Mesothelial cell of epicardium (in vitro differentiated cells): ENCODE measurements around the gene B4GALT2. TPM values are rescaled to one million over a fixed set of nuclear protein-coding genes. Genes with fewer than 3 reads are reported as not detected.
A peak's percentile ranks its signal among the peaks of the same experiment; 100 is the strongest.

Source experiments
- DNase-seq, 2 experiments: peaks; one replicate each; pipeline ENCODE4 v3.0.0; 2021; ENCODE audit warnings: low spot score in 2 of 2; ENCODE audit not compliant: unreplicated experiment in 2 of 2
- H3K27ac Mint-ChIP-seq: 2 replicates; pipeline ENCODE4 v1.8.0; 2021; ENCODE audit warnings: mixed read lengths
- H3K27me3 Mint-ChIP-seq: 2 replicates; pipeline ENCODE4 v1.8.0; 2021; ENCODE audit warnings: low read depth, mixed read lengths
- H3K36me3 Mint-ChIP-seq: 2 replicates; pipeline ENCODE4 v1.8.0; 2021; ENCODE audit warnings: mixed read lengths
- H3K4me1 Mint-ChIP-seq: 2 replicates; pipeline ENCODE4 v1.8.0; 2021; ENCODE audit warnings: mixed read lengths
- H3K4me3 Mint-ChIP-seq: 2 replicates; pipeline ENCODE4 v1.8.0; 2021; ENCODE audit warnings: mild to moderate bottlenecking, moderate library complexity, mixed read lengths
- H3K9me3 Mint-ChIP-seq: 2 replicates; pipeline ENCODE4 v1.8.0; 2021; ENCODE audit warnings: mixed read lengths
- CTCF ChIP-seq: fragments of 200-600 bp; sonication (generic); IDR thresholded peaks from one replicate; pipeline ENCODE4 v1.5.0; 2021; ENCODE audit warnings: antibody characterized with exemption; ENCODE audit not compliant: unreplicated experiment
- total RNA-seq: library from RNA; stranded (reverse); gene quantifications from 3 replicates; pipeline ENCODE4 v1.2.1, GENCODE V29; 2021

Gene B4GALT2
- total RNA-seq, 1 donor from 2014 or later, result 55.8 TPM

- peaks cover 13% of the 10 kb centered on the region for H3K36me3 Mint-ChIP-seq
- H3K9me3 Mint-ChIP-seq, result no peaks in the 10 kb centered on the region
- H3K4me1 Mint-ChIP-seq, result peaks cover 54% of the 10 kb centered on the region
- H3K27me3 Mint-ChIP-seq, result no peaks in the 10 kb centered on the region
- peak; percentile 94 to 95 for DNase-seq
- H3K4me3 Mint-ChIP-seq, result peak within 1 kb of the TSS; percentile 89
- TF ChIP-seq CTCF, result no peak
- peak within 1 kb of the TSS; percentile 93 for H3K27ac Mint-ChIP-seq
These were observed 4.4 kb upstream of the B4GALT2 start, which contains the start of gene ATP6V0B for GRCh38 chr1:43974443-43975248. TSS of gene ATP6V0B (plus strand) at chr1:43974960. CDS start at chr1:43975041, 81 bp downstream.

- Mint-ChIP-seq H3K4me1 (peaks cover 55% of the 10 kb centered on the region), H3K27ac (peak overlapping the region; percentile 82)
These were observed 3.6 kb upstream of the B4GALT2 start for GRCh38 chr1:43975249-43975961.

GRCh38 chr1:43976045-43976444, 3.0 kb upstream of the B4GALT2 start:
- TF ChIP-seq CTCF, result no peak
- H3K36me3 Mint-ChIP-seq, result peaks cover 13% of the 10 kb centered on the region
- no peaks in the 10 kb centered on the region for H3K27me3 Mint-ChIP-seq
- peak overlapping the region; percentile 70 for H3K27ac Mint-ChIP-seq
- peak overlapping the region; percentile 89 for H3K4me3 Mint-ChIP-seq
- DNase-seq, result no peak
- H3K4me1 Mint-ChIP-seq, result peaks cover 54% of the 10 kb centered on the region
- H3K9me3 Mint-ChIP-seq, result no peaks in the 10 kb centered on the region

More at GRCh38 chr1:43975249-43975961, 3.6 kb upstream of the B4GALT2 start:
- no peak for DNase-seq
- Mint-ChIP-seq H3K36me3 (peaks cover 13% of the 10 kb centered on the region), H3K27me3 (no peaks in the 10 kb centered on the region), H3K9me3 (no peaks in the 10 kb centered on the region), H3K4me3 (peak overlapping the region; percentile 89)
- TF ChIP-seq CTCF, result no peak

GRCh38 chr1:43976890-43977289, 2.1 kb upstream of the B4GALT2 start:
- no peaks in the 10 kb centered on the region for H3K27me3 Mint-ChIP-seq
- peaks cover 13% of the 10 kb centered on the region for H3K36me3 Mint-ChIP-seq
- TF ChIP-seq CTCF, result no peak
- H3K27ac Mint-ChIP-seq, result no peak overlapping the region
- H3K4me3 Mint-ChIP-seq, result peak overlapping the region; percentile 89
- H3K4me1 Mint-ChIP-seq, result peaks cover 52% of the 10 kb centered on the region
- no peaks in the 10 kb centered on the region for H3K9me3 Mint-ChIP-seq
- DNase-seq, result no peak

GRCh38 chr1:43977376-43978263, 1.4 kb upstream of the B4GALT2 start:
- no peak for TF ChIP-seq CTCF
- Mint-ChIP-seq H3K36me3 (peaks cover 13% of the 10 kb centered on the region), H3K4me3 (peak overlapping the region; percentile 89), H3K27ac (no peak overlapping the region), H3K27me3 (no peaks in the 10 kb centered on the region), H3K9me3 (no peaks in the 10 kb centered on the region), H3K4me1 (peaks cover 52% of the 10 kb centered on the region)
- no peak for DNase-seq
